ENCODE data around the gene KLHL5. TPM values are rescaled to one million over a fixed set of nuclear protein-coding genes. Genes with fewer than 3 reads are reported as not detected.

The KLHL5 gene
- total RNA-seq = 62.2 and 79.3 TPM in 2 replicates

GRCh38 chr4:39062094-39062769 lies at the start of gene KLHL5:
TSS of gene KLHL5 (plus strand) at chr4:39062232. CDS start at chr4:39062653, 421 bp downstream.

GRCh38 chr4:39032218-39033085 lies 29.6 kb upstream of the KLHL5 start, which contains the start of gene TMEM156:
TSS of gene TMEM156 (minus strand) at chr4:39032409. CDS start at chr4:39032313, 96 bp downstream.

Other genes starting within 250 kb of the KLHL5 start
- 3.1 and 3.9 TPM in 2 replicates for gene TLR6, start 205.4 kb upstream of the KLHL5 start, total RNA-seq
- gene FAM114A1, start 194.4 kb upstream of the KLHL5 start, total RNA-seq = 406 and 462 TPM in 2 replicates
- not detected in 2 replicates for gene TMEM156, start 29.8 kb upstream of the KLHL5 start, total RNA-seq
- 34.4 and 46.9 TPM in 2 replicates for gene WDR19, start 120.3 kb downstream of the KLHL5 start, total RNA-seq